Esophagus muscularis mucosa (tissue), 4 donors: ENCODE measurements around the gene DHRS3. TPM values are rescaled to one million over a fixed set of nuclear protein-coding genes. Genes with fewer than 3 reads are reported as not detected.
A peak's percentile ranks its signal among the peaks of the same experiment; 100 is the strongest.

ENCODE experiments used
- DNase-seq: peaks from one replicate; pipeline ENCODE4 v3.0.0-alpha.2; 2017; ENCODE audit errors: extremely low spot score
- H3K27ac ChIP-seq, 4 donors: fragments of 200-600 bp; sonication (generic); replicated peaks in 1 of 4; 1 replicate in 3 of 4; 2 replicates in 1 of 4; pipeline ENCODE4 v1.5.1; 2016 to 2019; ENCODE audit warnings: mild to moderate bottlenecking in 1 of 4
- H3K27me3 ChIP-seq, 4 donors: fragments of 200-600 bp; sonication (generic); one replicate each; pipeline versions ENCODE4 v1.5.1 to v1.6.0; 2016 to 2019
- H3K36me3 ChIP-seq, 4 donors: fragments of 200-600 bp; sonication (generic); one replicate each; pipeline ENCODE4 v1.5.1; 2016 to 2019
- H3K4me1 ChIP-seq, 4 donors: fragments of 200-600 bp; sonication (generic); one replicate each; pipeline ENCODE4 v1.5.1; 2016 to 2019
- H3K4me3 ChIP-seq, 4 donors: fragments of 200-600 bp; sonication (generic); 1 replicate in 2 of 4; 2 replicates in 2 of 4; pipeline ENCODE4 v1.5.1; 2016 to 2019; ENCODE audit warnings: mild to moderate bottlenecking in 4 of 4, moderate library complexity in 1 of 4
- H3K9me3 ChIP-seq, 4 donors: fragments of 200-600 bp; sonication (generic); 1 replicate in 3 of 4; 2 replicates in 1 of 4; pipeline ENCODE4 v1.5.1; 2016 to 2019
- CTCF ChIP-seq, 3 experiments: fragments of 200-600 bp in 2 of 3; fragments of 450-650 bp in 1 of 3; sonication (generic) in 2 of 3; IDR thresholded peaks; one replicate each; pipeline ENCODE4 v1.5.1; 2017 to 2019; ENCODE audit warnings: antibody characterized with exemption in 3 of 3, mild to moderate bottlenecking in 2 of 3, moderate library complexity in 1 of 3
- EP300 ChIP-seq: sonication (generic); formaldehyde crosslinking; IDR thresholded peaks from one replicate; pipeline ENCODE4 v1.6.1; 2017; ENCODE audit warnings: antibody characterized with exemption
- POLR2A ChIP-seq: fragments of 450-650 bp; IDR thresholded peaks from one replicate; pipeline ENCODE4 v1.6.1; 2017; ENCODE audit warnings: antibody characterized with exemption, moderate library complexity, mild to moderate bottlenecking, low read depth
- POLR2AphosphoS5 ChIP-seq, 2 donors: sonication (generic); formaldehyde crosslinking; IDR thresholded peaks; one replicate each; pipeline ENCODE4 v1.6.1; 2017; ENCODE audit warnings: antibody characterized with exemption in 2 of 2
- WGBS: methylation state at CpG from one replicate; pipeline ENCODE4 v1.1.5; 2018; 5-methylcytosine and 5-hydroxymethylcytosine counted together
- intact Hi-C: fragments of 100-400 bp; cut with DNase I; formaldehyde crosslinking; loops from one replicate; pipeline ENCODE4 v1.15.1; 2023
- total RNA-seq, 4 donors: library from RNA; depleted of rRNA; stranded (reverse); fragments of >200 nt; gene quantifications; one replicate each; pipeline versions ENCODE4 v1.1.0 to v1.2.1, GENCODE V29; 2016

Gene DHRS3
- total RNA-seq, 4 donors from 2014 or later, result 130 to 237 (median 200) TPM

- no peak for DNase-seq
These were observed 64.8 kb downstream of the DHRS3 start for GRCh38 chr1:12552951-12553921.

GRCh38 chr1:12552111-12552888, 65.7 kb downstream of the DHRS3 start:
- intact Hi-C loops, result no loop called here
- TF ChIP-seq POLR2A (no peak), POLR2AphosphoS5 (IDR thresholded peaks at IDR 0.05) (no peak), EP300 (no peak), CTCF (IDR thresholded peaks at IDR 0.05) (no peak)
- 85% methylated on average over 4 of the region's 27 CpGs for WGBS
- DNase-seq, result no peak
- no peaks in the 10 kb centered on the region for H3K9me3 ChIP-seq
- peaks cover 65 to 92% (median 91%) of the 10 kb centered on the region in 4 donors for H3K4me1 ChIP-seq
- no peaks in the 10 kb centered on the region for H3K36me3 ChIP-seq
- no peaks in the 10 kb centered on the region for H3K27me3 ChIP-seq
- H3K4me3 ChIP-seq, result no peak overlapping the region
- H3K27ac ChIP-seq, result peak overlapping the region; percentile 93 to 96 (median 94)

More at GRCh38 chr1:12552951-12553921, 64.8 kb downstream of the DHRS3 start:
- Histone ChIP-seq H3K27me3 (no peaks in the 10 kb centered on the region), H3K9me3 (no peaks in the 10 kb centered on the region), H3K4me3 (no peak overlapping the region), H3K27ac (peak overlapping the region; percentile 93 to 96 (median 94)), H3K36me3 (no peaks in the 10 kb centered on the region), H3K4me1 (peaks cover 63 to 92% (median 91%) of the 10 kb centered on the region in 4 donors)
- intact Hi-C loops, result no loop called here
- 65% methylated on average over 13 of the region's 16 CpGs for WGBS
- TF ChIP-seq POLR2AphosphoS5 (IDR thresholded peaks at IDR 0.05), result peak in 1 of 2 donors; percentile 40
- TF ChIP-seq POLR2A, result no peak

- intact Hi-C loops, result no loop called here
- no peak for TF ChIP-seq POLR2A
- no peak for TF ChIP-seq EP300
- H3K9me3 ChIP-seq, result no peaks in the 10 kb centered on the region
- no peaks in the 10 kb centered on the region for H3K27me3 ChIP-seq
- peak overlapping the region; percentile 93 to 96 (median 94) for H3K27ac ChIP-seq
- no peak overlapping the region for H3K4me3 ChIP-seq
- DNase-seq, result no peak
- no peaks in the 10 kb centered on the region for H3K36me3 ChIP-seq
- H3K4me1 ChIP-seq, result peaks cover 63 to 92% (median 91%) of the 10 kb centered on the region in 4 donors
These were observed 66.4 kb downstream of the DHRS3 start for GRCh38 chr1:12551584-12551983.

GRCh38 chr1:12549460-12550349, 68.3 kb downstream of the DHRS3 start:
- 54% methylated on average over 29 of the region's 31 CpGs for WGBS
- intact Hi-C loops, result loop anchor here (5.0 kb wide), 1 partner anchor 92 kb away; no protein-coding TSS in a partner anchor
- Histone ChIP-seq H3K4me1 (peaks cover 54 to 79% (median 74%) of the 10 kb centered on the region in 4 donors), H3K36me3 (no peaks in the 10 kb centered on the region), H3K4me3 (peak overlapping the region; percentile 4 to 37 (median 11)), H3K27ac (peak overlapping the region; percentile 86 to 94 (median 91)), H3K27me3 (no peaks in the 10 kb centered on the region), H3K9me3 (no peaks in the 10 kb centered on the region)
- TF ChIP-seq POLR2AphosphoS5 (IDR thresholded peaks at IDR 0.05) (peak; percentile 73 to 76), POLR2A (no peak)
- DNase-seq, result peak; percentile 96

- Histone ChIP-seq H3K27me3 (no peaks in the 10 kb centered on the region), H3K36me3 (no peaks in the 10 kb centered on the region), H3K4me1 (peaks cover 54 to 72% (median 67%) of the 10 kb centered on the region in 4 donors), H3K27ac (peak overlapping the region; percentile 86 to 94 (median 91)), H3K9me3 (no peaks in the 10 kb centered on the region), H3K4me3 (peak overlapping the region in 1 of 4 donors; percentile 37)
- TF ChIP-seq POLR2AphosphoS5 (IDR thresholded peaks at IDR 0.05) (peak in 1 of 2 donors; percentile 5), EP300 (no peak)
- 41% methylated on average over 17 of the region's 27 CpGs for WGBS
- intact Hi-C loops, result loop anchor here (5.0 kb wide), 1 partner anchor 92 kb away; no protein-coding TSS in a partner anchor
- DNase-seq, result no peak
These were observed 69.0 kb downstream of the DHRS3 start for GRCh38 chr1:12548973-12549459.
